ENCODE measurements around the gene PTPRS. TPM values are rescaled to one million over a fixed set of nuclear protein-coding genes. Genes with fewer than 3 reads are reported as not detected.
A peak's percentile ranks its signal among the peaks of the same experiment; 100 is the strongest.
"Not testable (repeated sequence)": the region's sequence is repeated elsewhere in the genome, so short reads cannot be mapped to it uniquely, and the experiment has no call there.

The PTPRS gene
- polyA plus RNA-seq (ENCODE audit: insufficient read depth in 1 of 5, insufficient read length in 5 of 5, low replicate concordance in 1 of 5): 10 to 100 TPM; 55.4 to 81.9 (median 77.6) TPM
- long read RNA-seq, donor 1, partial matches to known transcripts: 9 of 11 reads
- long read RNA-seq, donor 1, other reads (novel, unspliced or antisense): 0 of 11 reads
- long read RNA-seq, donor 2, partial matches to known transcripts: 0 of 1 reads
- long read RNA-seq, donor 2, other reads (novel, unspliced or antisense): 0 of 1 reads
- long read RNA-seq, donor 3, partial matches to known transcripts: 0 of 2 reads
- long read RNA-seq, donor 3, other reads (novel, unspliced or antisense): 0 of 2 reads
- long read RNA-seq, donor 4, partial matches to known transcripts: 74 of 74 reads
- long read RNA-seq, donor 4, other reads (novel, unspliced or antisense): 0 of 74 reads
- long read RNA-seq, donor 5: 0 reads
- long read RNA-seq, donor 6, partial matches to known transcripts: 12 of 13 reads
- long read RNA-seq, donor 6, other reads (novel, unspliced or antisense): 0 of 13 reads
- long read RNA-seq, donor 7, partial matches to known transcripts: 13 of 14 reads
- long read RNA-seq, donor 7, other reads (novel, unspliced or antisense): 0 of 14 reads
- long read RNA-seq, donor 8: 0 reads

- DNase-seq: peak; percentile 60 to 61
These were observed at the start of gene PTPRS for GRCh38 chr19:5340637-5341447. Gene PTPRS (minus strand): TSS chr19:5340812. CDS start chr19:5286140, 54,672 bp downstream.

GRCh38 chr19:5389353-5389752, 48.7 kb upstream of the PTPRS start:
- no peak for DNase-seq

GRCh38 chr19:5387472-5387871, 46.9 kb upstream of the PTPRS start:
- DNase-seq: no peak

GRCh38 chr19:5386841-5387240, 46.2 kb upstream of the PTPRS start:
- no peak for DNase-seq

GRCh38 chr19:5381197-5381596, 40.6 kb upstream of the PTPRS start:
- not testable (repeated sequence) for DNase-seq

GRCh38 chr19:5380215-5380919, 39.8 kb upstream of the PTPRS start:
- DNase-seq: no peak

- no peak for DNase-seq
These were observed 36.3 kb upstream of the PTPRS start for GRCh38 chr19:5376928-5377327.

GRCh38 chr19:5372572-5373200, 32.1 kb upstream of the PTPRS start:
- DNase-seq: no peak

- no peak for DNase-seq
These were observed 29.4 kb upstream of the PTPRS start for GRCh38 chr19:5369962-5370367.

- no peak for DNase-seq
These were observed 28.7 kb upstream of the PTPRS start for GRCh38 chr19:5369304-5369703.

- no peak for DNase-seq
These were observed 27.0 kb upstream of the PTPRS start for GRCh38 chr19:5367530-5368133.

- DNase-seq: no peak
These were observed 25.3 kb upstream of the PTPRS start for GRCh38 chr19:5365905-5366304.

GRCh38 chr19:5364674-5365073, 24.1 kb upstream of the PTPRS start:
- no peak for DNase-seq

- DNase-seq: not testable (repeated sequence)
These were observed 21.2 kb upstream of the PTPRS start for GRCh38 chr19:5361839-5362238.

GRCh38 chr19:5361407-5361806, 20.8 kb upstream of the PTPRS start:
- DNase-seq: no peak

GRCh38 chr19:5360003-5360780, 19.6 kb upstream of the PTPRS start:
- no peak for DNase-seq

- DNase-seq: no peak
These were observed 17.7 kb upstream of the PTPRS start for GRCh38 chr19:5358173-5358800.

- DNase-seq: no peak
These were observed 17.0 kb upstream of the PTPRS start for GRCh38 chr19:5357584-5357983.

GRCh38 chr19:5356918-5357317, 16.3 kb upstream of the PTPRS start:
- DNase-seq: no peak

GRCh38 chr19:5356428-5356827, 15.8 kb upstream of the PTPRS start:
- DNase-seq: no peak

Measured in right lung (tissue), 10 donors.